ENCODE measurements around the gene RASGRP2.

GRCh38 chr11:64753019-64753379 lies 9.1 kb upstream of the RASGRP2 start:
- TF ChIP-seq POU6F1 (CRISPR knock-in tag; IDR thresholded peaks at IDR 0.05; ENCODE audit: borderline replicate concordance, low read depth) = no peak
- no peak for TF ChIP-seq ARNTL (CRISPR knock-in tag; IDR thresholded peaks at IDR 0.05; ENCODE audit: borderline replicate concordance, low read depth)
- TF ChIP-seq ZNF565 (CRISPR knock-in tag; conservative IDR thresholded peaks at IDR 0.05; ENCODE audit: low read depth) = no peak
- TF ChIP-seq ZFP30 (CRISPR knock-in tag; IDR thresholded peaks at IDR 0.05) = no peak
- no peak for TF ChIP-seq ZNF8 (CRISPR knock-in tag; IDR thresholded peaks at IDR 0.05)
- no peak for TF ChIP-seq ZNF70 (CRISPR knock-in tag; IDR thresholded peaks at IDR 0.05)
- TF ChIP-seq CREB5 (CRISPR knock-in tag; IDR thresholded peaks at IDR 0.05; ENCODE audit: low read depth) = no peak
- TF ChIP-seq PATZ1 (CRISPR knock-in tag; IDR thresholded peaks at IDR 0.05; ENCODE audit: borderline replicate concordance) = no peak
- TF ChIP-seq RARB (CRISPR knock-in tag; IDR thresholded peaks at IDR 0.05) = no peak

All from SK-N-SH treated with all-trans-retinoic acid at 6 μM for 48 hours (cell line).